Brain microvascular endothelial cell (primary cell): ENCODE measurements around the gene CNTNAP2.

Experiments
- DNase-seq: peaks from one replicate; pipeline ENCODE4 v3.0.0-alpha.2; 2020
- H3K27ac ChIP-seq: fragments of 250-450 bp; sonication (Bioruptor Pico); 2 replicates; pipeline ENCODE4 v1.5.1; 2020; ENCODE audit warnings: mild to moderate bottlenecking, moderate library complexity
- H3K27me3 ChIP-seq: fragments of 250-450 bp; sonication (Bioruptor Pico); replicated peaks from 2 replicates; pipeline ENCODE4 v1.5.1; 2020; ENCODE audit warnings: mild to moderate bottlenecking
- H3K36me3 ChIP-seq: fragments of 250-450 bp; sonication (Bioruptor Pico); replicated peaks from 2 replicates; pipeline ENCODE4 v1.5.1; 2020; ENCODE audit warnings: mild to moderate bottlenecking
- H3K4me3 ChIP-seq: 2 replicates; pipeline ENCODE4 v1.5.1; 2011; ENCODE audit warnings: low read depth, mild to moderate bottlenecking, control low read depth, low read length, moderate library complexity
- CTCF ChIP-seq: IDR thresholded peaks from 2 replicates; pipeline ENCODE4 v1.5.1; 2011; ENCODE audit warnings: low read depth, mild to moderate bottlenecking, moderate library complexity, low read length, control low read depth, inconsistent platforms; ENCODE audit errors: missing control alignments
- in situ Hi-C: cut with HindIII; loops from 2 replicates; pipeline ENCODE4 v1.10.0; 2017; ENCODE audit warnings: low sequenced_read_pairs, low pct_ligation_motif_present

Gene CNTNAP2

GRCh38 chr7:146654048-146654447 is 537.4 kb downstream of the CNTNAP2 start:
- H3K4me3 ChIP-seq, result no peak overlapping the region
- no peaks in the 10 kb centered on the region for H3K36me3 ChIP-seq
- no peaks in the 10 kb centered on the region for H3K27me3 ChIP-seq
- in situ Hi-C loops, result no loop called here
- TF ChIP-seq CTCF, result no peak
- DNase-seq, result peak; percentile 5
- no peak overlapping the region for H3K27ac ChIP-seq

GRCh38 chr7:146655928-146656797 is 539.6 kb downstream of the CNTNAP2 start:
- Histone ChIP-seq H3K4me3 (no peak overlapping the region), H3K27me3 (no peaks in the 10 kb centered on the region), H3K27ac (no peak overlapping the region), H3K36me3 (no peaks in the 10 kb centered on the region)
- no peak for TF ChIP-seq CTCF
- in situ Hi-C loops, result no loop called here
- DNase-seq, result no peak

- Histone ChIP-seq H3K36me3 (no peaks in the 10 kb centered on the region), H3K27me3 (no peaks in the 10 kb centered on the region), H3K27ac (no peak overlapping the region), H3K4me3 (no peak overlapping the region)
- in situ Hi-C loops, result no loop called here
- no peak for DNase-seq
- TF ChIP-seq CTCF, result no peak
These were observed 540.4 kb downstream of the CNTNAP2 start for GRCh38 chr7:146656988-146657387.

GRCh38 chr7:146658604-146659003 is 542.0 kb downstream of the CNTNAP2 start:
- TF ChIP-seq CTCF, result no peak
- H3K27me3 ChIP-seq, result no peaks in the 10 kb centered on the region
- H3K27ac ChIP-seq, result no peak overlapping the region
- no peak overlapping the region for H3K4me3 ChIP-seq
- in situ Hi-C loops, result no loop called here
- DNase-seq, result no peak
- no peaks in the 10 kb centered on the region for H3K36me3 ChIP-seq

GRCh38 chr7:146659732-146660131 is 543.1 kb downstream of the CNTNAP2 start:
- Histone ChIP-seq H3K27ac (no peak overlapping the region), H3K27me3 (no peaks in the 10 kb centered on the region), H3K4me3 (no peak overlapping the region), H3K36me3 (no peaks in the 10 kb centered on the region)
- TF ChIP-seq CTCF, result no peak
- no peak for DNase-seq
- in situ Hi-C loops, result no loop called here

GRCh38 chr7:146660839-146661238 is 544.2 kb downstream of the CNTNAP2 start:
- Histone ChIP-seq H3K4me3 (no peak overlapping the region), H3K27me3 (no peaks in the 10 kb centered on the region), H3K36me3 (no peaks in the 10 kb centered on the region), H3K27ac (no peak overlapping the region)
- in situ Hi-C loops, result no loop called here
- no peak for DNase-seq
- TF ChIP-seq CTCF, result no peak
